Stimulated activated CD4-positive, alpha-beta T cell treated with anti-CD3 and anti-CD28 coated beads, Interleukin-1b, Interleukin-23, amount 100 ng/mL, for 1 hour (primary cell): ENCODE measurements around the gene PMFBP1.

ENCODE experiments used
- DNase-seq, 2 donors: peaks; one replicate each; pipeline ENCODE4 v3.0.0-alpha.2; 2020; ENCODE audit warnings: low read depth in 2 of 2

The PMFBP1 gene

DNA sequence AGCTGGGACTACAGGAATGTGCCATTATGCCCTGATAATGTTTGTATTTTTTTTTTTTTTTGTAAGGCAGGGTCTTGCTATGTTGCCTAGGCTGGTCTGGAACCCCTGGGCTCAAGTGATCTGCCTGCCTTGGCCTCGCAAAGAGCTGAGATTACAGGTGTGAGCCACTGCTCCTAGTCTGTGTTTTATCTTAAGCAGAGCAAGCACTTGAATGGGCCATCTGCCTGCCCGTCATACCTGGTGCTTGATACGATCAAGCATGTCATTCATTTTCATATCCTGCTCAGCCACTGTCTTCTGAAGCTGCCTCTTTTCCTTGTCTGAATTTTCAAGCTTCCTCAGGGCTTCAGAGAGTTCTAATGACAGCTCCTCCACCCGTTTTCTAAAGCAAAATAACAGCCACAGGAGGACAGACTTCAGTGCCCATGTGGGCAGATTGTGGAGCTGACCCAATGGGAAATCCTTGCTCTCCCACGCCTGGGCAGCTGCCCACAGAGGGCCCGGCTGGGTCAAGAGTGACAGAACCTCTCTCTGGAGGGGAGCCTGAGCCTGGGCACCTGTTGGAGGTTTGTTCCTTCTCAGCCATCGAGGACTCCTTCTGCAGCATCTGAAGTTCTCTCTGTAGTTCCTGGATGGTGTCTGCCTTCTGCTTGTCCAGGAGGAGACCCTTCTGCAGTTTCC lies 41.8 kb downstream of the PMFBP1 start:
- no peak for DNase-seq

GRCh38 chr16:72128701-72129100 lies 43.3 kb downstream of the PMFBP1 start:
- no peak for DNase-seq

DNA sequence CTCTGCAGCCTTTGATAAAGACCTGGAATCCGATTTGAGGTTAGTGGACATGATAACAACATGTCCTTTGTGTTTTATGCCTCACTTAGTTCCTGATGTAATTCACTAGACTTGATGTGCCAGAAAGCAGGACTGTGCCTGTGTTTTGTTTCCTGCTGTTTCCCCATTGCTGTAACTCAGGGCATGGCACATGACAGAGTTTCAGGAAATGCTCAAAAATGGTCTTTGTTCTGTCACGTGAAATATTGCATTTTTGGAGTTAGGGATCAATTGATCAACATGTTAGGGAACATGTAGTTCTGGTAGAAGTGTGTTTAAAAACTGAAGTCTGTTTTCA lies 45.6 kb downstream of the PMFBP1 start:
- no peak for DNase-seq

DNA sequence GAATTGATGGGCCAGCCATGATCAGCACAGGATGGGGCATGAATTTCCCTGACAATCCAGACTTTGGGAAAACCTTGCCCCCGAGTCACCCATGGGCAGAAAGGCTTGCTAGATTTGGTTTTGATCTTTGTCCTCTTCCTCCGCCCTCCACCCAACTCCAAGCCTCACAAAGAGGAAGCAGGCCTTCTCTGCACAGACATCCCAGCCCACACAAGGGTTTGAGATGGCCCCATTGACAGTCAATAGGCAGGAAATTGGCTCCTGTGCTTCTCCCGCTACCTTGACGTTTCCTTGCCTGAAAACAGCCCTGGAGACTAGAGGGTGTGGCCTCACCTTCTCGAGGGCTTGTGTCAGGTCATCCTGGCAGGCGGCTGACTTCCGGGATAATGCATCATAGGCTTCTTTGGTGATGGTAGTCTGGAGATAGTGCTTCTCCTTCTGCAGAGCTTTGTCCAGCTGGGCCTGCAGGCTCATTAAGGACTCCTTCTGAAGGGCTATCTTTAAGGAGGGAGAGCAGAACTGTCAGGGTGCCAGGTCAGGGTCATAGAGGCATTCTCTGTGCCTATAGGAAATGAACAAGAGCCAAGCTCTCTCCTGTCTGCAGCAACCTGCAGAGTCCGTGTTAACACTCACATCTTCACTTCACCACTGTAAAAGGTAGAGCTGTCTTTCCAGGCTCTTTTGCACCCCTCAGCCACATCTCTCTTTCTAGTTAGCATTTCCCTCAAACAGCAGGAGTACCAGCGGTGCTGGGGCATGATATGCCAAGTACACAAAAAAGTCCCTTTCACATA lies 46.1 kb downstream of the PMFBP1 start:
- DNase-seq: no peak

GRCh38 chr16:72124761-72125634 lies 47.0 kb downstream of the PMFBP1 start:
- peak in 1 of 2 donors; percentile 42 for DNase-seq

GRCh38 chr16:72124148-72124547 lies 47.8 kb downstream of the PMFBP1 start:
- DNase-seq: no peak

GRCh38 chr16:72123426-72123825 lies 48.5 kb downstream of the PMFBP1 start:
- no peak for DNase-seq

- DNase-seq: no peak
Measured at GRCh38 chr16:72122916-72123315, 49.0 kb downstream of the PMFBP1 start.

GRCh38 chr16:72122308-72122707 lies 49.6 kb downstream of the PMFBP1 start:
- no peak for DNase-seq

DNA sequence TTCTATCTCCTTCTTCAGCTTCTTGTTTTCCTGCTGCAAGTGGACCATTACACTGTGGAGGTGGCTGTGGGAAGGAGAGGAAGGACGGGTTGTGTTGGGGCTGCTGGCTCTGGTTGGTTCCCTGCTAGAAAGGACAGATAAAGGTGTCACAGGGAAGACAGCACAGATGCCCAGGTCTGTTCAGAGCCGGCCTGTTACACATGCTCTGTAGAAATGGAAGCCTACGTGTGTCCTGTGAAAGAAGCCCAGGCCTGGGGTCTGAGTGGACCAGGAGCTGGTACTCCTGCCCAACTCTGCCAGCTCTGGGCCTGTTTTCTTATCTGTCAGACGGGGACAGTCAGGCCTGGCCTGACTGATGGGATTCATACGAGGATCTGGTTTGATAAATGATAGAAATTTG lies 51.9 kb downstream of the PMFBP1 start:
- no peak for DNase-seq

DNA sequence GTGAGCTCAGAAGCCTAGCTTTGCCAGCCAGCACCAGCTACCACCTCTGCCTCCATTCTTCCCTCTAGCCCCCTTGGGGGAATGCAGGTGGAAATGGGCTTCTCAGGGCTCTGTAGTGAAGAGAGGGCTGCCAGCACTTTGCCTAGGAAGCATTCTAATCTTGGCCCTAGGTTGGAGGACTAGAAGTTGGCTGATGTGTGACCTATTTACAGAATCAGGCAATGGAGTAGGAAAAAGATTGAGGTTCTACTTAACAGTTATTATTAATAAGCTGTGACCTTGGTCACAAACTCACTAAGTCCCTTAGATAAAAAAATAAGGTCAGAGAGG lies 58.4 kb downstream of the PMFBP1 start:
- no peak for DNase-seq

- DNase-seq: no peak
Measured at GRCh38 chr16:72112906-72113615, 58.9 kb downstream of the PMFBP1 start.

- DNase-seq: no peak
Measured at GRCh38 chr16:72112452-72112792, 59.5 kb downstream of the PMFBP1 start.

DNA sequence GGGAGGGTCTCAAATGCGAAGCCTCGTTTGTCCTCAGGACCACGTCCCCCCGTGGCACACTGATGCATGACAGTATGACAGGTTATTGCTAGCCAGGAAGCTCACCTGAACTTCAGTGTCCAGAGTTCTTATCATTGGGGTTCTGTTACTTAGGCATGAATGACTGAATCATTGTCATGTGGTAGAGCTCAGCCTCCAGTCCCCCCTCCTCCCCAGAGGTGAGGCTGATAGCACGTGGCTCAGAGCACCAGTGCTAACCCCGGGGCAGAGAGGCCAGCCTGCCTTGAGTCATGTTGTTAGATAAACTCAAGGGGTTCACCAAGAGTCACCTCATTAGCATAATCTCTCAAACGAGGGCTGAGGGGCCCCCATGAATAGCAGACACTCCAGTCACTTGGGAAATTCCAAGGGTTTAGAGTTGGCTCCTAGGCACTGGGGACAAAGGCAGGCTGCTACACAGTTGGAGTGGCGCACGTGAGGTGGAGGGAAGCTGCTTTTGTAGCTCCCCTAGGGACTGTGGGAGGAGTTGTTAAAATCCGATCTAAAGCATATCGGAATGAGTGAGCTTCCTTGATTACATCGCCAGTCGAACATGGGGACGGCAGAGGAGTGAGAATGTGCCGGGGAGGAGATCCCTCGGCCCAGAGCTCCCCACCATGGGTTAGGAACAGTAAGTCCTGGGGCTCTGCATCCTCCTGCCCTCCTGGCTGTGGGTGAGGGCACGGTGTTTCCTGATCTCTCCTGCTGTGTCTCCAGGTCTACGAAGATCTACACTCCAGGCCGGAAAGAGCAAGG lies 60.1 kb downstream of the PMFBP1 start:
- DNase-seq: no peak

DNA sequence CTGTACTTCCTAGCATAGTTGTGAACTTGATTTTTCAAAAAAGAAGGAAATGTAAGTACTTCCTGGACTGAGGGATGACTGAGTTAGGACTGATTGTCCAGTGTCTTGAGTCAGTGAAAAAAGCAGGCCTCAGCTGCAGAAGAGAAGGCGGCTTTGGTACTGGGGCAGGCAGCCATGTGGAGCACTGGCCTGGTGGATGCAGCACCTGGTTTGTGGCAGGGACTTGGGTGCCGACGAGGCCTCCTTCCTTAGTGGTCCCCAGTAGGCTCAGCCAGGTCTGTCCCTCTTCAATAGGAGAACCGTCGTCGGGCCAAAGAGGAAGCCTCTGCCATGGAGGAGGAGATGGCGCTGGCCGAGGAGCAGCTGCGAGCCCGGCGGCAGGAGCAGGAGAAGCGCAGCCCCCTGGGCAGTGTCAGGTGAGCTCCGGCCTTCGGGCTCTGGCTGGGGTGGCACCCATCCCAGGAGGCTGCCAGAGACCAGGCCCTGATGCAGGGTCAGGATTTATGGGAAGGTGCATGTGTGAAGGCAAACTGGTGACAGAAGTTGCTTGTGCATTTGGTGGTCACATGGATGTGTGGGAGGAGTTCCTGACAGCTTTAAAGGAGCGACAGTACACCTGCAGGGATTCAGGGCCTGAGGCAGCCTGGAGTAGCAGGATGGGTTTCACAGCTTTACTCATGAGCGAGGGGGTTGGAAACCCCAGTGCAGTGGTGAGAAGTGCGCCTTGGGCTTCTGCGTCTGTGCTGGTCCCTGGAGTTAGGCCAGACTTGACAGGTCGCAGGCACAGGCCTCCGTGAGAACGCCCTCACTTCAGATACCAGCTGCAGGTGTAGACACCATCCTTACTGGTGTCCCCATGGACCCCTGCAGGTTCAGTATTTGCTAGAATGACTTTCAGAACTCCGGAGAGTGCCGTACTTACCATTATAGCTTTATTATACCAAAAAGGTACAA lies 61.0 kb downstream of the PMFBP1 start:
- DNase-seq: no peak

DNA sequence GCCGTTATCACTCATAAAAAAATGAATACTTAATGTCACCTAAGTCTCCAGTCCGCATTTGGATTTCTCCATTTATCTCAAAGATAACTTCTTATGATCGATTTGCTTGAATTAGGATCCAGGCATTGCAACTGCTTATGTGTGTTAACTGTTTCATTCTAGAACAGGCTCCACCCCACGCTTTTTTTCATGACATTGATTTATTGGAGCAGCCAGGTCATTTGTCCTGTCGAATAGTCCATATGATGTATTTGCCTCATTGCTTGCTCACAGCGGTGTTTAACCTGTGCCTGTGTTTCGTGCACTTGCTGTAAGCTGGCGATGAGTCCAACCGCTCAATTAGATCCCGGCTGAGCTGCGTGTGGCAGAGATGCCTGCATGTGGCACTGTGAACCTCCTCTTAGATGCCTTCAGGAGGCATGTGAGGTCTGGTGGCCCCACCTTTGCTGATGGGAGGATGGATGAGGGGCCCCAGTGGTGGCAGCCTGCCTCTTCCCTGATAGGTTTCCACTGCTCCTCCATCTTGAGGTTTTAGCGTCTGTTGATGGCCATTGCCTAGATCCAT lies 61.9 kb downstream of the PMFBP1 start:
- DNase-seq: no peak

DNA sequence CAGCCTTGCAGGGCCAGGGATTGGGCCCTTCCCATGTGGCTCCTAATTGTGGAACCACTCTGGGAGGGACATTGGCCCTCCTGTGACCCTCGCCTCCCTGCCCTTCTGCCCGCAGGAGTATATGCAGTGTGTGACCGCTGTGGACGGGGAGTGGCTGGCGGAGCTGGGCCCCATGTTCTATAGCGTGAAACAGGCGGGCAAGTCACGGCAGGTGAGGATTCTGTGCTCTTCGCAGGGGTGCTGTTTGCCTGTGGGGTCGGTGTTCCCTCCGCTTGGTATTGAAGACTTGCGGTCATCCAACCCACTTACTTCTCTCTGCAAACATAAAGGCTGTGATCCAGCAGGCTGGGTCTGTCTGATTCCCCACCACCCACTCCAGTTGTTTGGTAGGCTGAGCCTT lies 62.7 kb downstream of the PMFBP1 start:
- no peak for DNase-seq

- no peak for DNase-seq
Measured at GRCh38 chr16:72108353-72109102, 63.4 kb downstream of the PMFBP1 start.

DNA sequence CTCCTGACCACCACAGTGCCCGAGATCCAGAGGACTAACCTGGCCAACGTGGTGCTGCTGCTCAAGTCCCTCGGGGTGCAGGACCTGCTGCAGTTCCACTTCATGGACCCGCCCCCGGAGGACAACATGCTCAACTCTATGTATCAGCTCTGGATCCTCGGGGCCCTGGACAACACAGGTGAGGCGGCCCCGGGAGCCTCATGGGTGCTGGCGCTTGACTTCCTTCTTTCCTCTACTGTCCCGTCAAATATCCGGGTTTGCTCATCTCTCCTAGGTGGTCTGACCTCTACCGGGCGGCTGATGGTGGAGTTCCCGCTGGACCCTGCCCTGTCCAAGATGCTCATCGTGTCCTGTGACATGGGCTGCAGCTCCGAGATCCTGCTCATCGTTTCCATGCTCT lies 64.6 kb downstream of the PMFBP1 start:
- no peak for DNase-seq
